B cell (primary cell): Measurements from ENCODE around the gene REEP5. TPM values are rescaled to one million over a fixed set of nuclear protein-coding genes. Genes with fewer than 3 reads are reported as not detected.

Experiments used
- ATAC-seq: fragments of 200-7000 bp; cut with Tn5 transposase; one replicate; pipeline ENCODE4 v1.10.0; 2021; ENCODE audit warnings: low read depth, mild to moderate bottlenecking, moderate number of reproducible peaks, moderate library complexity
- CTCF ChIA-PET: fragments of 350-600 bp; sonication (Branson Sonifier 250); formaldehyde crosslinking; loops from one replicate; lab custom pipeline; 2021; ENCODE audit warnings: antibody characterized with exemption, inconsistent platforms; lab: Charles Lee
- POLR2A ChIA-PET: fragments of 350-600 bp; sonication (Branson Sonifier 250); formaldehyde crosslinking; loops from one replicate; lab custom pipeline; 2021; ENCODE audit warnings: antibody characterized with exemption; lab: Charles Lee
- DNase-seq: peaks from one replicate; pipeline ENCODE4 v3.0.0; 2013
- H2AFZ ChIP-seq: 2 replicates; pipeline ENCODE4 v1.6.1; 2012; ENCODE audit warnings: mild to moderate bottlenecking, low read depth, low read length; ENCODE audit not compliant: insufficient read depth, poor library complexity, severe bottlenecking
- H3K27ac ChIP-seq, 2 donors: 1 replicate in 1 of 2; 2 replicates in 1 of 2; pipeline ENCODE4 v1.5.1; 2012 to 2013; ENCODE audit warnings: low read length in 2 of 2, mild to moderate bottlenecking in 2 of 2, moderate library complexity in 1 of 2
- H3K27me3 ChIP-seq, 4 experiments: fragments of 200-600 bp in 1 of 4; sonication (generic) in 1 of 4; replicated peaks in 1 of 4; 1 replicate in 2 of 4; 2 replicates in 2 of 4; pipeline versions ENCODE4 v1.6.1 to v1.7.0; 2013 to 2016; ENCODE audit warnings: low read length in 3 of 4, mild to moderate bottlenecking in 2 of 4, mixed read lengths in 1 of 4, moderate library complexity in 1 of 4; ENCODE audit not compliant: insufficient read depth in 4 of 4, control insufficient read depth in 3 of 4; ENCODE audit errors: control extremely low read depth in 1 of 4
- H3K36me3 ChIP-seq, 2 experiments: replicated peaks in 1 of 2; 1 replicate in 1 of 2; 2 replicates in 1 of 2; pipeline versions ENCODE4 v1.6.1 to v1.7.1; 2013; ENCODE audit warnings: low read length in 1 of 2; ENCODE audit not compliant: insufficient read depth in 2 of 2, control insufficient read depth in 1 of 2; ENCODE audit errors: control extremely low read depth in 1 of 2, extremely low read depth in 1 of 2
- H3K4me1 ChIP-seq, 2 donors: fragments of 200-600 bp in 1 of 2; sonication (generic) in 1 of 2; 1 replicate in 1 of 2; 2 replicates in 1 of 2; pipeline versions ENCODE4 v1.5.1 to v1.6.1; 2013 to 2017; ENCODE audit warnings: low read length in 2 of 2; ENCODE audit not compliant: control insufficient read depth in 2 of 2, insufficient read depth in 2 of 2
- H3K4me2 ChIP-seq: replicated peaks from 2 replicates; pipeline ENCODE3; 2012; ENCODE audit warnings: mild to moderate bottlenecking, low read depth, low read length; ENCODE audit not compliant: poor library complexity, severe bottlenecking
- H3K4me3 ChIP-seq, 5 experiments: fragments of 200-600 bp in 1 of 5; sonication (generic) in 1 of 5; 1 replicate in 3 of 5; 2 replicates in 2 of 5; pipeline versions ENCODE4 v1.5.1 to v1.7.0; 2011 to 2016; ENCODE audit warnings: low read length in 4 of 5, mild to moderate bottlenecking in 4 of 5, low read depth in 2 of 5, control low read depth in 1 of 5, moderate library complexity in 1 of 5; ENCODE audit not compliant: insufficient read depth in 1 of 5; ENCODE audit errors: control extremely low read depth in 1 of 5, extremely low read depth in 1 of 5
- H3K79me2 ChIP-seq: fragments of 200-600 bp; sonication (generic); one replicate; pipeline ENCODE4 v1.6.0; 2016; ENCODE audit warnings: low read length; ENCODE audit not compliant: control insufficient read depth, insufficient read depth
- H3K9ac ChIP-seq: fragments of 200-600 bp; sonication (generic); 2 replicates; pipeline ENCODE4 v1.6.1; 2017; ENCODE audit warnings: mild to moderate bottlenecking, low read length, moderate library complexity
- H3K9me3 ChIP-seq, 3 donors: one replicate each; pipeline versions ENCODE4 v1.6.1 to v1.7.1; 2013; ENCODE audit warnings: low read length in 2 of 3; ENCODE audit not compliant: control insufficient read depth in 2 of 3, insufficient read depth in 1 of 3; ENCODE audit errors: control extremely low read depth in 1 of 3
- H4K20me1 ChIP-seq: 2 replicates; pipeline ENCODE4 v1.6.0; 2012; ENCODE audit warnings: mild to moderate bottlenecking, low read length; ENCODE audit not compliant: insufficient read depth, control insufficient read depth, poor library complexity, severe bottlenecking
- H3K27ac Mint-ChIP-seq: one replicate; pipeline ENCODE4 v1.8.0; 2021; ENCODE audit warnings: mixed read lengths
- H3K27me3 Mint-ChIP-seq: one replicate; pipeline ENCODE4 v1.8.0; 2021; ENCODE audit warnings: mixed read lengths
- H3K4me1 Mint-ChIP-seq: one replicate; pipeline ENCODE4 v1.8.0; 2021; ENCODE audit warnings: mixed read lengths
- H3K4me3 Mint-ChIP-seq: one replicate; pipeline ENCODE4 v1.8.0; 2021; ENCODE audit warnings: mixed read lengths
- H3K9me3 Mint-ChIP-seq: one replicate; pipeline ENCODE4 v1.8.0; 2022; ENCODE audit warnings: mixed read lengths; ENCODE audit not compliant: insufficient read depth
- EZH2 ChIP-seq: IDR thresholded peaks from 2 replicates; pipeline ENCODE4 v1.6.1; 2012; ENCODE audit warnings: borderline replicate concordance, low read depth, mild to moderate bottlenecking, moderate library complexity, low read length; ENCODE audit not compliant: insufficient read depth, poor library complexity, severe bottlenecking
- WGBS: methylation state at CpG from one replicate; pipeline ENCODE4 v1.1.5; 2013; ENCODE audit warnings: missing lambda C conversion rate; ENCODE audit not compliant: insufficient coverage; 5-methylcytosine and 5-hydroxymethylcytosine counted together
- intact Hi-C: fragments of 100-400 bp; cut with micrococcal nuclease; formaldehyde crosslinking; loops from one replicate; pipeline ENCODE4 v1.10.0; 2022
- polyA plus RNA-seq: library from polyadenylated mRNA; depleted of rRNA; stranded (reverse); fragments of >200 nt; gene quantifications from 2 replicates; pipeline ENCODE4 v1.2.3, GENCODE V29; 2012
- total RNA-seq, 2 donors: library from RNA; stranded (reverse); fragments of 120-200 nt in 1 of 2; gene quantifications; 1 replicate in 1 of 2; 2 replicates in 1 of 2; pipeline versions ENCODE4 v1.2.3 to v1.2.4, GENCODE V29; 2013 to 2022
- TF ChIP-seq, protein P1 (sequence below): fragments of 200-600 bp; IDR thresholded peaks from one replicate; pipeline ENCODE4 v1.8.0; 2022; ENCODE audit warnings: antibody characterized with exemption, mild to moderate bottlenecking

Gene REEP5
- total and polyA plus RNA-seq, 2 donors (not counting 1 experiment from before 2014, with no cell fraction given) = 39.2 to 55.9 TPM

DNA sequence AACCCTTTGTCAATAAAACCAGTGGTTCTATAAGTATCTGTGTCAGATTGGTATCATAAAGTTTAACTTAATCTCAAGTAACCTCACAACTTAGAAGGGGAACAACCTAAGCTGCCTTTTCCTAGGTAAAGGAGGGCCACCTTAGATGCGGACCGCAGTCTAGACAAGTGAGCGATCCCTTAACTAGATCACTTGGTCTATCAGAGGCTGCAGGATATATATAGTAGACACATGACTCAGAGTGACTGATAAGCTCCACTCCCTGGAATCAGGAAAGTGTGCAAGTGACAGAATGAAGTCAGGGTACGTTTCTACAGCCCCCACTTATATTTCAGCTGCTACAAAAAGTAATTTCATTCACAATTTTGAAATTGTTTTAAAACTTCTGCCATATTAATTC lies 7.4 kb downstream of the REEP5 start:
- H3K27ac Mint-ChIP-seq = no peak overlapping the region
- H3K9ac ChIP-seq = no peak overlapping the region
- H3K9me3 ChIP-seq = no peaks in the 10 kb centered on the region
- ATAC-seq (no peak), DNase-seq (no peak)
- no peaks in the 10 kb centered on the region for H3K27me3 Mint-ChIP-seq
- no peak overlapping the region for H3K4me3 Mint-ChIP-seq
- peaks cover 18 to 61% of the 10 kb centered on the region in 2 experiments for H3K36me3 ChIP-seq
- H4K20me1 ChIP-seq = peaks cover 61% of the 10 kb centered on the region
- no peak for TF ChIP-seq EZH2
- TF ChIP-seq, protein P1, sequence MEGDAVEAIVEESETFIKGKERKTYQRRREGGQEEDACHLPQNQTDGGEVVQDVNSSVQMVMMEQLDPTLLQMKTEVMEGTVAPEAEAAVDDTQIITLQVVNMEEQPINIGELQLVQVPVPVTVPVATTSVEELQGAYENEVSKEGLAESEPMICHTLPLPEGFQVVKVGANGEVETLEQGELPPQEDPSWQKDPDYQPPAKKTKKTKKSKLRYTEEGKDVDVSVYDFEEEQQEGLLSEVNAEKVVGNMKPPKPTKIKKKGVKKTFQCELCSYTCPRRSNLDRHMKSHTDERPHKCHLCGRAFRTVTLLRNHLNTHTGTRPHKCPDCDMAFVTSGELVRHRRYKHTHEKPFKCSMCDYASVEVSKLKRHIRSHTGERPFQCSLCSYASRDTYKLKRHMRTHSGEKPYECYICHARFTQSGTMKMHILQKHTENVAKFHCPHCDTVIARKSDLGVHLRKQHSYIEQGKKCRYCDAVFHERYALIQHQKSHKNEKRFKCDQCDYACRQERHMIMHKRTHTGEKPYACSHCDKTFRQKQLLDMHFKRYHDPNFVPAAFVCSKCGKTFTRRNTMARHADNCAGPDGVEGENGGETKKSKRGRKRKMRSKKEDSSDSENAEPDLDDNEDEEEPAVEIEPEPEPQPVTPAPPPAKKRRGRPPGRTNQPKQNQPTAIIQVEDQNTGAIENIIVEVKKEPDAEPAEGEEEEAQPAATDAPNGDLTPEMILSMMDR = no peak
- H3K27me3 ChIP-seq = no peaks in the 10 kb centered on the region
- no peak overlapping the region for H3K4me2 ChIP-seq
- 100% methylated on average over 1 of the region's 4 CpGs for WGBS
- no peak overlapping the region for H3K27ac ChIP-seq
- H3K79me2 ChIP-seq = peaks cover 97% of the 10 kb centered on the region
- H3K4me1 Mint-ChIP-seq = peaks cover 60% of the 10 kb centered on the region
- intact Hi-C loops = no loop called here
- peaks cover 24 to 32% of the 10 kb centered on the region in 2 donors for H3K4me1 ChIP-seq
- ChIA-PET POLR2A (no interaction called here), CTCF (interaction anchor here (2.1 kb wide), 1 partner anchor 8 kb away, joined by 6 read pairs; no protein-coding TSS in a partner anchor)
- no peak overlapping the region for H2AFZ ChIP-seq
- no peaks in the 10 kb centered on the region for H3K9me3 Mint-ChIP-seq
- no peak overlapping the region for H3K4me3 ChIP-seq

DNA sequence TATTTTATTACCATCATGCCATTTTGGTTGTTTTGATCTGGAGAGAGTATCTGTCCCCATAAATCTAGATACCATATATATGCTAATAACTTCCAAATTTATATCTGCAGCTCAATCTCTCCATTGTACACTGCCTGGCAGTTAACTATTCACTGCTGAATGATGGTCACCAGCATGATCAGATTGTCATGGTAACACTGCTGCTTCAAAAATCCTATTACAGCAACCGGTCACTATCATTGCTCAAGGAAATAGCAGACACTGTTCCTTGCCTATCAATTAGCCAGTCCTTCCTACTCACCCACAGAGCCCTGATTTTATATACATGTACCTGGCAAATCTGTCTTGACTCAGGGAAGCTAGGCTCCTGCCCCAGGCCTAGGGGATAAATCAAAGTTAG lies 11.5 kb downstream of the REEP5 start:
- no peak overlapping the region for H3K9ac ChIP-seq
- TF ChIP-seq, protein P1 = no peak
- TF ChIP-seq EZH2 = no peak
- Mint-ChIP-seq H3K9me3 (no peaks in the 10 kb centered on the region), H3K27me3 (no peaks in the 10 kb centered on the region), H3K4me1 (peaks cover 39% of the 10 kb centered on the region), H3K4me3 (no peak overlapping the region), H3K27ac (no peak overlapping the region)
- H3K36me3 ChIP-seq = peaks cover 3 to 42% of the 10 kb centered on the region in 2 experiments
- H3K4me2 ChIP-seq = no peak overlapping the region
- peaks cover 91% of the 10 kb centered on the region for H3K79me2 ChIP-seq
- no peak overlapping the region for H2AFZ ChIP-seq
- H3K4me1 ChIP-seq = peaks cover 10 to 11% of the 10 kb centered on the region in 2 donors
- H3K4me3 ChIP-seq = no peak overlapping the region
- no peaks in the 10 kb centered on the region for H3K9me3 ChIP-seq
- peaks cover 54% of the 10 kb centered on the region for H4K20me1 ChIP-seq
- H3K27ac ChIP-seq = no peak overlapping the region
- H3K27me3 ChIP-seq = no peaks in the 10 kb centered on the region
- CTCF ChIA-PET = interaction anchor here (1.0 to 1.8 kb wide), 2 partner anchors 12 to 62 kb away, joined by 3 to 4 read pairs; no protein-coding TSS in a partner anchor
- no peak for DNase-seq
- ATAC-seq = no peak
- POLR2A ChIA-PET = no interaction called here
- WGBS = 100% methylated on average over 1 of the region's 1 CpG
- intact Hi-C loops = no loop called here
